ENCODE results near the gene F2R.

DNA sequence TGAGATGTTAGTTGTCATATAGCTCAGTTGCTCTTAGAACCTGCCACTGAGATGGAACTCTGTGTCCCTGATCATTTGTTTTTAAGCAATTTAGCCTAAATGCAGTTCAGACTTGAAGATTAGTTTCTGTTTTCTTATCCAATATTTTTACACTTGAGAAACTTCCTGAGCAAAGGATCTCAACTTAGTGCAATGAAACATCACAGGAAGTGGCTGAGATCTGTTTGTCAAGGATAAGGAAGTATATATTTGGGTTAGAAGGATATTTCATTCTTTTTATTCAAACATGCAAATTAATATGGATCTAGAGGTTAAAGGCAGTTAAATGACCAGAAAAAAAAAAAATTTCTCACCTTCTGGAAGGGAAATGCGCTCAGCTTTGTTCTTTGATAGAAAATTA, 19.7 kb upstream of the F2R start:
- TF ChIP-seq GATA3 (IDR thresholded peaks at IDR 0.05; ENCODE audit: low read depth, low read length) = no peak
- no peak for TF ChIP-seq GATA2 (IDR thresholded peaks at IDR 0.05; ENCODE audit: low read depth, low read length)
